ENCODE measurements around the gene NLGN1. TPM values are rescaled to one million over a fixed set of nuclear protein-coding genes. Genes with fewer than 3 reads are reported as not detected.

The NLGN1 gene
- total and polyA plus RNA-seq, 2 of the 8 experiments (the other 6 are each of a cell fraction or from before 2014, with no cell fraction given), result 7.8 to 14.8 TPM

DNA sequence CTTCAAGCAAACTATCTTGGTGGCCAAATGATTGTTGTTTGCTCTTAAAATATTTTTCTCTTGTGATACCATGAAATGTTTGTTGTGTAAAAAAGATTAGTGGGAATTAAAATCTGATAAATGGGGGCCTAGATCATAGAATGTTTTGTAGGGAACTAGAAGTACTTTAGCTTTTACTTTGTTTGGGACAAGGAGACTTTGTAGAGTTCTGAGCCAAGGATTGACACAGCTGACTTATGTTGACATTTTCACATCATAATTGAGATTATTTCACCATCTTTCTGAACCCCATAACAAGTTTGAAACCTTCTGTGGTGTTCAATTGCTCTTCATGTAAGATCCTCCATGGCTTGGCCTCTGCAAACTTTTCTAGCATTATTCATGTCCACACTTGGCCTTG is 235.4 kb downstream of the NLGN1 start (continued):
- TF ChIP-seq TAF1 (IDR thresholded peaks at IDR 0.05; ENCODE audit: low read depth, low read length) (no peak), PHF8 (conservative IDR thresholded peaks at IDR 0.05; ENCODE audit: low read depth, low read length) (no peak), TCF12 (IDR thresholded peaks at IDR 0.05; ENCODE audit: low read depth, low read length) (no peak), KDM1A (IDR thresholded peaks at IDR 0.05; ENCODE audit: borderline replicate concordance, low read length) (no peak)
- TF ChIP-seq, protein P1, sequence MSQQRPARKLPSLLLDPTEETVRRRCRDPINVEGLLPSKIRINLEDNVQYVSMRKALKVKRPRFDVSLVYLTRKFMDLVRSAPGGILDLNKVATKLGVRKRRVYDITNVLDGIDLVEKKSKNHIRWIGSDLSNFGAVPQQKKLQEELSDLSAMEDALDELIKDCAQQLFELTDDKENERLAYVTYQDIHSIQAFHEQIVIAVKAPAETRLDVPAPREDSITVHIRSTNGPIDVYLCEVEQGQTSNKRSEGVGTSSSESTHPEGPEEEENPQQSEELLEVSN (IDR thresholded peaks at IDR 0.05), result no peak
